IgD-negative memory B cell (primary cell): ENCODE results near the gene LRRTM2. TPM values are rescaled to one million over a fixed set of nuclear protein-coding genes. Genes with fewer than 3 reads are reported as not detected.

Source experiments
- polyA plus RNA-seq: library from polyadenylated mRNA; unstranded; fragments of 300-500 nt; fragmentation: Illumina TruSeq; gene quantifications from one replicate; pipeline ENCODE4 v1.2.3, GENCODE V29; 2021

LRRTM2 gene
- polyA plus RNA-seq, 1 donor from 2014 or later = not detected

Other genes starting within 250 kb of the LRRTM2 start
- 21.4 TPM for gene CTNNA1, start 121.9 kb downstream of the LRRTM2 start, polyA plus RNA-seq